GM20431 (cell line): ENCODE data around the gene MGAT4C.

ENCODE experiments used
- in situ Hi-C: fragments of 300-500 bp; cut with MseI, MboI; formaldehyde crosslinking; loops from one replicate; pipeline ENCODE4 v1.15.0; 2020; ENCODE audit warnings: low sequenced_read_pairs; ENCODE audit not compliant: unreplicated experiment

The MGAT4C gene

GRCh38 chr12:85996280-85996679, 259.9 kb downstream of the MGAT4C start:
- in situ Hi-C loops: no loop called here

- in situ Hi-C loops: no loop called here
Observed at GRCh38 chr12:85993746-85994145, 262.4 kb downstream of the MGAT4C start.

GRCh38 chr12:85985996-85986395, 270.2 kb downstream of the MGAT4C start:
- in situ Hi-C loops: no loop called here

GRCh38 chr12:85983601-85984000, 272.6 kb downstream of the MGAT4C start:
- in situ Hi-C loops: no loop called here

- in situ Hi-C loops: no loop called here
Observed at GRCh38 chr12:85979641-85980040, 276.6 kb downstream of the MGAT4C start.

GRCh38 chr12:85975716-85976115, 280.5 kb downstream of the MGAT4C start:
- in situ Hi-C loops: no loop called here

- in situ Hi-C loops: no loop called here
Observed at GRCh38 chr12:85971800-85972199, 284.4 kb downstream of the MGAT4C start.

- in situ Hi-C loops: no loop called here
Observed at GRCh38 chr12:85968606-85969005, 287.6 kb downstream of the MGAT4C start.

- in situ Hi-C loops: no loop called here
Observed at GRCh38 chr12:85963326-85963725, 292.9 kb downstream of the MGAT4C start.

GRCh38 chr12:85956081-85956480, 300.1 kb downstream of the MGAT4C start:
- in situ Hi-C loops: no loop called here

GRCh38 chr12:85955127-85955526, 301.1 kb downstream of the MGAT4C start:
- in situ Hi-C loops: no loop called here

- in situ Hi-C loops: no loop called here
Observed at GRCh38 chr12:85951823-85952222, 304.4 kb downstream of the MGAT4C start.

- in situ Hi-C loops: no loop called here
Observed at GRCh38 chr12:85949253-85949652, 306.9 kb downstream of the MGAT4C start.

- in situ Hi-C loops: no loop called here
Observed at GRCh38 chr12:85948340-85948739, 307.9 kb downstream of the MGAT4C start.

GRCh38 chr12:85947286-85947685, 308.9 kb downstream of the MGAT4C start:
- in situ Hi-C loops: no loop called here

GRCh38 chr12:85946375-85946774, 309.8 kb downstream of the MGAT4C start:
- in situ Hi-C loops: no loop called here

- in situ Hi-C loops: no loop called here
Observed at GRCh38 chr12:85927166-85927565, 329.0 kb downstream of the MGAT4C start.

- in situ Hi-C loops: no loop called here
Observed at GRCh38 chr12:85923767-85924331, 332.3 kb downstream of the MGAT4C start.

- in situ Hi-C loops: no loop called here
Observed at GRCh38 chr12:85920324-85920947, 335.8 kb downstream of the MGAT4C start.
